Stimulated activated naive CD4-positive, alpha-beta T cell treated with Interleukin-2 at 50 U/mL for 16 hours (primary cell): ENCODE results near the gene PDIA5.

Experiments used
- DNase-seq: peaks from one replicate; lab custom pipeline; 2025; lab: John Stamatoyannopoulos, UW

Gene PDIA5

GRCh38 chr3:123071581-123071980, 4.8 kb downstream of the PDIA5 start:
- no peak for DNase-seq

GRCh38 chr3:123072152-123072551, 5.3 kb downstream of the PDIA5 start:
- DNase-seq: no peak

GRCh38 chr3:123072564-123072963, 5.7 kb downstream of the PDIA5 start:
- no peak for DNase-seq

- no peak for DNase-seq
These were observed 8.5 kb downstream of the PDIA5 start for GRCh38 chr3:123075359-123075758.

GRCh38 chr3:123076112-123076495, 9.3 kb downstream of the PDIA5 start:
- DNase-seq: no peak

GRCh38 chr3:123076496-123077418, 9.9 kb downstream of the PDIA5 start:
- DNase-seq: no peak

GRCh38 chr3:123078101-123078500, 11.3 kb downstream of the PDIA5 start:
- DNase-seq: no peak

GRCh38 chr3:123080864-123081562, 14.2 kb downstream of the PDIA5 start:
- no peak for DNase-seq

GRCh38 chr3:123081718-123082369, 15.0 kb downstream of the PDIA5 start:
- no peak for DNase-seq

- DNase-seq: no peak
These were observed 15.7 kb downstream of the PDIA5 start for GRCh38 chr3:123082370-123083065.

GRCh38 chr3:123083383-123084124, 16.7 kb downstream of the PDIA5 start:
- no peak for DNase-seq

GRCh38 chr3:123084192-123084591, 17.4 kb downstream of the PDIA5 start:
- no peak for DNase-seq

- DNase-seq: no peak
These were observed 18.0 kb downstream of the PDIA5 start for GRCh38 chr3:123084738-123085237.

GRCh38 chr3:123085293-123085931, 18.6 kb downstream of the PDIA5 start:
- no peak for DNase-seq

GRCh38 chr3:123085932-123086627, 19.3 kb downstream of the PDIA5 start:
- DNase-seq: no peak

- no peak for DNase-seq
These were observed 21.6 kb downstream of the PDIA5 start for GRCh38 chr3:123088387-123088786.

- DNase-seq: no peak
These were observed 22.9 kb downstream of the PDIA5 start for GRCh38 chr3:123089611-123090331.

- DNase-seq: no peak
These were observed 24.1 kb downstream of the PDIA5 start for GRCh38 chr3:123090728-123091531.

GRCh38 chr3:123092243-123092642, 25.4 kb downstream of the PDIA5 start:
- no peak for DNase-seq
